Measurements from ENCODE around the gene DNAJC16.

- TF ChIP-seq CTCF (conservative IDR thresholded peaks at IDR 0.05; ENCODE audit: low read length) (no peak), EZH2phosphoT487 (IDR thresholded peaks at IDR 0.05; ENCODE audit: borderline replicate concordance, low read depth, low read length) (no peak)
These were observed 13.5 kb upstream of the DNAJC16 start for GRCh38 chr1:15513192-15513591.

Data from OCI-LY7 (cell line).